ENCODE measurements around the gene TUBG1. TPM values are rescaled to one million over a fixed set of nuclear protein-coding genes. Genes with fewer than 3 reads are reported as not detected.

TUBG1 gene
- total and polyA plus RNA-seq, 4 donors: 12.5 to 51.1 (median 27.1) TPM

DNA sequence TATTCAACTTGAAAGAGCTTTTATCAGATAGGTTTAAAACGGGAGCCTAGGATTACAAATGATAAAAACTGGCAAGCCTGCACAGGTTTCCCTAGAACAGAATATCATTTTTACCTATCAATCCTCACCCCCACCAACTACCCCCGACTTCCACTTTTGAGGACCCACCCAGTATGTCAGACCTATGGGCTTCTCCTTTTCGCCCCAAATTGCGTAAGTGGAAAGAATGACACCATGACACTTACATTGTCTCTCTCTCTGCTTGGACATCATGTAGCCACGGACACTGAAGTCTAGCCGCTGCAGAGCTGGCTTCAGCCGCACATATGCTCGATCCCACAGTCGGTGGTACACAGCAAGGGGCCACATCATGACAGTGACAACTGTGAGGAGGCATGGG is 24.6 kb upstream of the TUBG1 start:
- 77% methylated on average over 9 of the region's 9 CpGs for WGBS
- no peak for TF ChIP-seq TAF1 (conservative IDR thresholded peaks at IDR 0.05)
- TF ChIP-seq HNF4A (conservative IDR thresholded peaks at IDR 0.05): no peak
- TF ChIP-seq GABPA (IDR thresholded peaks at IDR 0.05 in 1 of 2, conservative IDR thresholded peaks at IDR 0.05 in 1 of 2): no peak
- TF ChIP-seq JUND (IDR thresholded peaks at IDR 0.05): no peak
- TF ChIP-seq, protein P1, sequence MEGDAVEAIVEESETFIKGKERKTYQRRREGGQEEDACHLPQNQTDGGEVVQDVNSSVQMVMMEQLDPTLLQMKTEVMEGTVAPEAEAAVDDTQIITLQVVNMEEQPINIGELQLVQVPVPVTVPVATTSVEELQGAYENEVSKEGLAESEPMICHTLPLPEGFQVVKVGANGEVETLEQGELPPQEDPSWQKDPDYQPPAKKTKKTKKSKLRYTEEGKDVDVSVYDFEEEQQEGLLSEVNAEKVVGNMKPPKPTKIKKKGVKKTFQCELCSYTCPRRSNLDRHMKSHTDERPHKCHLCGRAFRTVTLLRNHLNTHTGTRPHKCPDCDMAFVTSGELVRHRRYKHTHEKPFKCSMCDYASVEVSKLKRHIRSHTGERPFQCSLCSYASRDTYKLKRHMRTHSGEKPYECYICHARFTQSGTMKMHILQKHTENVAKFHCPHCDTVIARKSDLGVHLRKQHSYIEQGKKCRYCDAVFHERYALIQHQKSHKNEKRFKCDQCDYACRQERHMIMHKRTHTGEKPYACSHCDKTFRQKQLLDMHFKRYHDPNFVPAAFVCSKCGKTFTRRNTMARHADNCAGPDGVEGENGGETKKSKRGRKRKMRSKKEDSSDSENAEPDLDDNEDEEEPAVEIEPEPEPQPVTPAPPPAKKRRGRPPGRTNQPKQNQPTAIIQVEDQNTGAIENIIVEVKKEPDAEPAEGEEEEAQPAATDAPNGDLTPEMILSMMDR (IDR thresholded peaks at IDR 0.05; ENCODE audit: low read depth, low read length, missing input control): no peak
- TF ChIP-seq YY1 (IDR thresholded peaks at IDR 0.05): no peak
- Histone ChIP-seq H3K9ac (ENCODE audit: low read depth in 1 of 2, low read length in 2 of 2) (no peak overlapping the region), H3K4me1 (ENCODE audit: control insufficient read depth in 4 of 4, insufficient read depth in 4 of 4, low read length in 3 of 4) (peaks cover 0 to 3% (median 0%) of the 10 kb centered on the region in 4 donors), H3K27me3 (ENCODE audit: control insufficient read depth in 4 of 4, insufficient read depth in 4 of 4, low read length in 3 of 4) (no peaks in the 10 kb centered on the region), H3K27ac (ENCODE audit: low read depth in 1 of 2, low read length in 2 of 2) (no peak overlapping the region), H3K36me3 (ENCODE audit: control insufficient read depth in 4 of 4, insufficient read depth in 3 of 4, low read depth in 1 of 4, low read length in 3 of 4) (peaks cover 19 to 76% (median 62%) of the 10 kb centered on the region in 4 donors), H3K9me3 (ENCODE audit: control insufficient read depth in 4 of 4, low read length in 3 of 4) (no peaks in the 10 kb centered on the region), H3K4me3 (ENCODE audit: low read depth in 1 of 3, low read length in 3 of 3) (no peak overlapping the region)
- DNase-seq (ENCODE audit: low spot score): no peak

DNA sequence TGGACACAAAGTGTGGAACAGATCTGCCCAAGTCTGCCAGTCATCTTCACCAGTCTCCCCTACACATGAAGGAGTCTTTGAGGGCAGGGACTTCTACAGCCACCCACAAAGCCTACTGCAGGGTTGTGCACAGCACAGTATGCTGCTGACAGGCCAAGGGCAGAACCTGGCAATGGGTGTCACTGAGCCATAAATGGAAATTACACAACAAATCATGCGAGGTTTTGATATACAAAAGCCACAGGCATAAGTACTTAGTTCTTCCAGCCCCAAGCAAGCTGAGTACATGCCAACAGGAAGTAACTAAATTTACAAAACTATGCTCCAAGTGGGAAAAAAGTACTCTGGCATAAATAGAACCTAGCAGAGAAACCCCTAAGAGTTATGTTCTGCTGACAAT is 24.1 kb upstream of the TUBG1 start:
- H3K4me1 ChIP-seq (ENCODE audit: control insufficient read depth in 4 of 4, insufficient read depth in 4 of 4, low read length in 3 of 4): peaks cover 0 to 3% (median 0%) of the 10 kb centered on the region in 4 donors
- DNase-seq (ENCODE audit: low spot score): no peak
- WGBS: 67% methylated on average over 1 of the region's 1 CpG
- H3K9ac ChIP-seq (ENCODE audit: low read depth in 1 of 2, low read length in 2 of 2): no peak overlapping the region
- peaks cover 20 to 76% (median 61%) of the 10 kb centered on the region in 4 donors for H3K36me3 ChIP-seq (ENCODE audit: control insufficient read depth in 4 of 4, insufficient read depth in 3 of 4, low read depth in 1 of 4, low read length in 3 of 4)
- no peaks in the 10 kb centered on the region for H3K9me3 ChIP-seq (ENCODE audit: control insufficient read depth in 4 of 4, low read length in 3 of 4)
- TF ChIP-seq SP1 (IDR thresholded peaks at IDR 0.05) (no peak), RAD21 (IDR thresholded peaks at IDR 0.05) (no peak), RXRA (IDR thresholded peaks at IDR 0.05) (no peak), GABPA (IDR thresholded peaks at IDR 0.05 in 1 of 2, conservative IDR thresholded peaks at IDR 0.05 in 1 of 2) (no peak), FOXA2 (IDR thresholded peaks at IDR 0.05) (no peak), TAF1 (conservative IDR thresholded peaks at IDR 0.05) (no peak), EGR1 (IDR thresholded peaks at IDR 0.05; ENCODE audit: low read depth in 2 of 2) (no peak), YY1 (IDR thresholded peaks at IDR 0.05) (no peak)
- TF ChIP-seq, protein P2, sequence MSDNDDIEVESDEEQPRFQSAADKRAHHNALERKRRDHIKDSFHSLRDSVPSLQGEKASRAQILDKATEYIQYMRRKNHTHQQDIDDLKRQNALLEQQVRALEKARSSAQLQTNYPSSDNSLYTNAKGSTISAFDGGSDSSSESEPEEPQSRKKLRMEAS (IDR thresholded peaks at IDR 0.05): no peak
- TF ChIP-seq, protein P3, sequence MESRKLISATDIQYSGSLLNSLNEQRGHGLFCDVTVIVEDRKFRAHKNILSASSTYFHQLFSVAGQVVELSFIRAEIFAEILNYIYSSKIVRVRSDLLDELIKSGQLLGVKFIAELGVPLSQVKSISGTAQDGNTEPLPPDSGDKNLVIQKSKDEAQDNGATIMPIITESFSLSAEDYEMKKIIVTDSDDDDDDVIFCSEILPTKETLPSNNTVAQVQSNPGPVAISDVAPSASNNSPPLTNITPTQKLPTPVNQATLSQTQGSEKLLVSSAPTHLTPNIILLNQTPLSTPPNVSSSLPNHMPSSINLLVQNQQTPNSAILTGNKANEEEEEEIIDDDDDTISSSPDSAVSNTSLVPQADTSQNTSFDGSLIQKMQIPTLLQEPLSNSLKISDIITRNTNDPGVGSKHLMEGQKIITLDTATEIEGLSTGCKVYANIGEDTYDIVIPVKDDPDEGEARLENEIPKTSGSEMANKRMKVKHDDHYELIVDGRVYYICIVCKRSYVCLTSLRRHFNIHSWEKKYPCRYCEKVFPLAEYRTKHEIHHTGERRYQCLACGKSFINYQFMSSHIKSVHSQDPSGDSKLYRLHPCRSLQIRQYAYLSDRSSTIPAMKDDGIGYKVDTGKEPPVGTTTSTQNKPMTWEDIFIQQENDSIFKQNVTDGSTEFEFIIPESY (IDR thresholded peaks at IDR 0.05): no peak
- no peak overlapping the region for H3K4me3 ChIP-seq (ENCODE audit: low read depth in 1 of 3, low read length in 3 of 3)
- H3K27ac ChIP-seq (ENCODE audit: low read depth in 1 of 2, low read length in 2 of 2): no peak overlapping the region
- H3K27me3 ChIP-seq (ENCODE audit: control insufficient read depth in 4 of 4, insufficient read depth in 4 of 4, low read length in 3 of 4): no peaks in the 10 kb centered on the region

DNA sequence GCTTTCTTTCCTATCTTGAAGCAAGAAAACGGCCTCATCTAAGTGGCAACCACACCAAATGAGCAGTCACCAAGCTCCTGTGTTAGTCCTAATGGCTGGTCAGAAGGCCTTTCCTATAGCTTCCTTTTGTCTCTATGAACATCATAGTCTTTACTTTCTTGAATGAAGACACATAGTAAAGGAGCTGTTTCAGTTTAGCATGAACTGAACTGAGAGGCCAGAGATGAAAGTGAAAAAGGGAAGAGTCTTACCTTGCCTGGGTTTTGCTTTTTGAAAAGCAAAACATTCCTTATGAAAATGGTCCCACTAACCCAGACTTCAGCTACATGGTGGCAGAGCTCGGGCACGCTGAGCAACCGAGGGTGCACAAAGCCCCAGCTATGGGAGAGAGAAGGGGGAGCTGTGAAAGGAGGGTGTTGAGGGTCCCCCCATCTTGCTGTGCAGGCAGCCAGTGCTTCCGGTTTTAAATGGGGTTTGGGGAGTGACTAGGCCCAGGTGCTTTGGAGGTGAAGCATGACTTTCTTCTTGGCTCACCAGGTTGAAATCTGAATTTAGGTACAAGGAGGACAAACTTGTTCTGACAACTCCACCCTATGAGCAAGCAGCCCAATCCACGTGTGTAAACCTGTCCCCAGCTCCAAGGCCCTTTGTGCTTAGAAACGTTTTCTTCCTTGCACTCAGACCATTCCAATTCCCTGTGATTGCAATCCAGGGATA is 22.8 kb upstream of the TUBG1 start:
- TF ChIP-seq HNF4A (conservative IDR thresholded peaks at IDR 0.05) (no peak), JUND (IDR thresholded peaks at IDR 0.05) (no peak), YY1 (IDR thresholded peaks at IDR 0.05) (no peak), EGR1 (IDR thresholded peaks at IDR 0.05; ENCODE audit: low read depth in 2 of 2) (no peak), SP1 (IDR thresholded peaks at IDR 0.05) (no peak), NR2F2 (IDR thresholded peaks at IDR 0.05) (no peak), RXRA (IDR thresholded peaks at IDR 0.05) (no peak)
- TF ChIP-seq, protein P4, sequence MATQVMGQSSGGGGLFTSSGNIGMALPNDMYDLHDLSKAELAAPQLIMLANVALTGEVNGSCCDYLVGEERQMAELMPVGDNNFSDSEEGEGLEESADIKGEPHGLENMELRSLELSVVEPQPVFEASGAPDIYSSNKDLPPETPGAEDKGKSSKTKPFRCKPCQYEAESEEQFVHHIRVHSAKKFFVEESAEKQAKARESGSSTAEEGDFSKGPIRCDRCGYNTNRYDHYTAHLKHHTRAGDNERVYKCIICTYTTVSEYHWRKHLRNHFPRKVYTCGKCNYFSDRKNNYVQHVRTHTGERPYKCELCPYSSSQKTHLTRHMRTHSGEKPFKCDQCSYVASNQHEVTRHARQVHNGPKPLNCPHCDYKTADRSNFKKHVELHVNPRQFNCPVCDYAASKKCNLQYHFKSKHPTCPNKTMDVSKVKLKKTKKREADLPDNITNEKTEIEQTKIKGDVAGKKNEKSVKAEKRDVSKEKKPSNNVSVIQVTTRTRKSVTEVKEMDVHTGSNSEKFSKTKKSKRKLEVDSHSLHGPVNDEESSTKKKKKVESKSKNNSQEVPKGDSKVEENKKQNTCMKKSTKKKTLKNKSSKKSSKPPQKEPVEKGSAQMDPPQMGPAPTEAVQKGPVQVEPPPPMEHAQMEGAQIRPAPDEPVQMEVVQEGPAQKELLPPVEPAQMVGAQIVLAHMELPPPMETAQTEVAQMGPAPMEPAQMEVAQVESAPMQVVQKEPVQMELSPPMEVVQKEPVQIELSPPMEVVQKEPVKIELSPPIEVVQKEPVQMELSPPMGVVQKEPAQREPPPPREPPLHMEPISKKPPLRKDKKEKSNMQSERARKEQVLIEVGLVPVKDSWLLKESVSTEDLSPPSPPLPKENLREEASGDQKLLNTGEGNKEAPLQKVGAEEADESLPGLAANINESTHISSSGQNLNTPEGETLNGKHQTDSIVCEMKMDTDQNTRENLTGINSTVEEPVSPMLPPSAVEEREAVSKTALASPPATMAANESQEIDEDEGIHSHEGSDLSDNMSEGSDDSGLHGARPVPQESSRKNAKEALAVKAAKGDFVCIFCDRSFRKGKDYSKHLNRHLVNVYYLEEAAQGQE (IDR thresholded peaks at IDR 0.05): no peak
- TF ChIP-seq, protein P5, sequence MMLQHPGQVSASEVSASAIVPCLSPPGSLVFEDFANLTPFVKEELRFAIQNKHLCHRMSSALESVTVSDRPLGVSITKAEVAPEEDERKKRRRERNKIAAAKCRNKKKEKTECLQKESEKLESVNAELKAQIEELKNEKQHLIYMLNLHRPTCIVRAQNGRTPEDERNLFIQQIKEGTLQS (IDR thresholded peaks at IDR 0.05): no peak
- TF ChIP-seq, protein P1 (IDR thresholded peaks at IDR 0.05; ENCODE audit: low read depth, low read length, missing input control): no peak
- 89% methylated on average over 7 of the region's 7 CpGs for WGBS
- H3K36me3 ChIP-seq (ENCODE audit: control insufficient read depth in 4 of 4, insufficient read depth in 3 of 4, low read depth in 1 of 4, low read length in 3 of 4): peaks cover 23 to 70% (median 61%) of the 10 kb centered on the region in 4 donors
- no peaks in the 10 kb centered on the region for H3K9me3 ChIP-seq (ENCODE audit: control insufficient read depth in 4 of 4, low read length in 3 of 4)
- H3K27ac ChIP-seq (ENCODE audit: low read depth in 1 of 2, low read length in 2 of 2): no peak overlapping the region
- no peak overlapping the region for H3K9ac ChIP-seq (ENCODE audit: low read depth in 1 of 2, low read length in 2 of 2)
- H3K4me3 ChIP-seq (ENCODE audit: low read depth in 1 of 3, low read length in 3 of 3): no peak overlapping the region
- H3K27me3 ChIP-seq (ENCODE audit: control insufficient read depth in 4 of 4, insufficient read depth in 4 of 4, low read length in 3 of 4): no peaks in the 10 kb centered on the region
- peaks cover 0 to 3% (median 0%) of the 10 kb centered on the region in 4 donors for H3K4me1 ChIP-seq (ENCODE audit: control insufficient read depth in 4 of 4, insufficient read depth in 4 of 4, low read length in 3 of 4)
- DNase-seq (ENCODE audit: low spot score): no peak

Data from liver (tissue), 9 donors.